ENCODE data around the gene HLA-C.

The HLA-C gene

DNA sequence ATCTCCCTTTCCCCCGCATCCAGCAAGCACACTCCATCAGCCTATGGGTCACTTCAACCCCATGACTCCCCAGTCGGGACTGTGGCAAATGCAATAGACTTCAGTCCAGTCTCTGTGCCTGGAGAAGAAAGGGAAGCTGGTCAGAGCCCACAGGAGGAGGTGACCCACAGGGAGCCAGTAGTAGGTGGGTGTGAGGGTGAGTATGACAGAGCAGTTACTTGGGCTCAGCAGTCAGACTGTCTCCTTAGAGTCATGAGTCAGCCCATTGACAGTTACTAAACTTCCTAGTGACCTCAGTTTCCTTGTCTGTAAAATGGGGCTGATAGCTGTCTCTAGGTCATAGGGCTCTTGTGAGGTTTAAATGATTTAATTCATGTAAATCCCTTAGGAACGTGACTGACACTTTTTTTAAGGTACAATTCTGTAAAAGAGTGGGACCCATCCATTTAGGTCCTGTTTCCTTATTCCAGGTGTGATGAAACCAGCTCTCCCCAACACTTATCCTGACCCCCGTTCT, 33.9 kb upstream of the HLA-C start:
- H3K27ac ChIP-seq: no peak overlapping the region
- TF ChIP-seq, protein P1, sequence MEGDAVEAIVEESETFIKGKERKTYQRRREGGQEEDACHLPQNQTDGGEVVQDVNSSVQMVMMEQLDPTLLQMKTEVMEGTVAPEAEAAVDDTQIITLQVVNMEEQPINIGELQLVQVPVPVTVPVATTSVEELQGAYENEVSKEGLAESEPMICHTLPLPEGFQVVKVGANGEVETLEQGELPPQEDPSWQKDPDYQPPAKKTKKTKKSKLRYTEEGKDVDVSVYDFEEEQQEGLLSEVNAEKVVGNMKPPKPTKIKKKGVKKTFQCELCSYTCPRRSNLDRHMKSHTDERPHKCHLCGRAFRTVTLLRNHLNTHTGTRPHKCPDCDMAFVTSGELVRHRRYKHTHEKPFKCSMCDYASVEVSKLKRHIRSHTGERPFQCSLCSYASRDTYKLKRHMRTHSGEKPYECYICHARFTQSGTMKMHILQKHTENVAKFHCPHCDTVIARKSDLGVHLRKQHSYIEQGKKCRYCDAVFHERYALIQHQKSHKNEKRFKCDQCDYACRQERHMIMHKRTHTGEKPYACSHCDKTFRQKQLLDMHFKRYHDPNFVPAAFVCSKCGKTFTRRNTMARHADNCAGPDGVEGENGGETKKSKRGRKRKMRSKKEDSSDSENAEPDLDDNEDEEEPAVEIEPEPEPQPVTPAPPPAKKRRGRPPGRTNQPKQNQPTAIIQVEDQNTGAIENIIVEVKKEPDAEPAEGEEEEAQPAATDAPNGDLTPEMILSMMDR (IDR thresholded peaks at IDR 0.05): no peak
- TF ChIP-seq ZFX (IDR thresholded peaks at IDR 0.05; ENCODE audit: borderline replicate concordance): no peak

DNA sequence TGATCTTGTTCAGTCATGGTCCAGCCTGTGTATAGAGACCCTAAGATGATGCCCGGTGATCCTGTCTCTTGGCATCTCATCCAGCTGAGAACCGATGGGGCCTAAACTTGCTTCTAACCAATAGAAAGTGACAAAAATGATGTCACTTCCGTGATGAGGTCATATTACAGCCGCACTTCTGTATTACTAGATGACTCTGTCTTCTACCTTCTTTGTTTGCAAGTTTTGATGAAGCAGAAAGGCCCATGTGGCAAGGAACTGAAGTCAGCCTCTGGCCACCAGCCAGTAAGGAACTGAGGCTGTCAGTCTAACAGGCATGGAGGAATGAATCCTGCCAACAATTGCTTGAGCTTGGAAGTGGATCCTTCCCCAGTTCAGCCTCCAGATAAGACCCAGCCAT, 32.8 kb upstream of the HLA-C start:
- TF ChIP-seq, protein P1 (IDR thresholded peaks at IDR 0.05): no peak
- no peak for TF ChIP-seq ZFX (IDR thresholded peaks at IDR 0.05; ENCODE audit: borderline replicate concordance)
- H3K27ac ChIP-seq: no peak overlapping the region

DNA sequence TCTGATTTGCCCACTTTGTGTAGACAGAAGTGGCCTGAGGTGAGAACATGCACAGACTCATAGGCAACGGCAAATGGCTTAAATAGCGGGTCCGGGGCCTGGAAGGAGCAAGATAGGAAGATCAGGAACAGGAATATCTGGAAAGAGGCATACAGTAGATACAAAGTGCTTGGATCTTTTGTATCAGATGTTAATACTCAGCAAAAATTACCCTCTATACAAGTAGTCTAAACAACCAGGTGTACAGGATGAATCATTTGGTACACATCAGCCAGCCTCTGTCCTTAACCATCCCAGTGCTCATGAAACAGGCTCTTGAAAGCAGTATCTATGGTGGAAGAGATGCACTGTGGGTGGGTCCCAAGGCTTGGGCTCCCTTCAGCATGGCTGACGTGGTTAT, 28.9 kb upstream of the HLA-C start:
- H3K27ac ChIP-seq: no peak overlapping the region
- TF ChIP-seq, protein P1 (IDR thresholded peaks at IDR 0.05): no peak
- no peak for TF ChIP-seq ZFX (IDR thresholded peaks at IDR 0.05; ENCODE audit: borderline replicate concordance)

DNA sequence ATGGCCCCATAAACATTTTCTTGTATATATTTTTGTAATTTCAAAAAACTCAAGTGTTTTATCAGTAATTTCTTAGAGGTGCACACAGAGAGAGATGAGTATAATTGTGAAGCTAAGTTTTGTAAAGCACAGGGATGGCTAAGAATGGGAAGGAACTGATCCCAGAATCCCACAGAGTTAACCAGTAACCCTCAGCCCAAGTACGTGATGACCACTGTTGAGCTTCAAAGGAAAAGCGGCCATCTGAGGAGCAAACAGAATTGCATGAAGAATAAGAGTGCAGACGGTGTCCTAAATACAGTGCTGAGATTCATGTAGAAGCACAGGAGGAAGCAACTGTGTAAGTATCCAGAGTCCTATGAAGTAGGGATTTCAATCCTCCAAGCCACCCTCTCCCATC, 28.1 kb upstream of the HLA-C start:
- no peak overlapping the region for H3K27ac ChIP-seq
- TF ChIP-seq ZFX (IDR thresholded peaks at IDR 0.05; ENCODE audit: borderline replicate concordance): no peak
- TF ChIP-seq, protein P1 (IDR thresholded peaks at IDR 0.05): no peak

DNA sequence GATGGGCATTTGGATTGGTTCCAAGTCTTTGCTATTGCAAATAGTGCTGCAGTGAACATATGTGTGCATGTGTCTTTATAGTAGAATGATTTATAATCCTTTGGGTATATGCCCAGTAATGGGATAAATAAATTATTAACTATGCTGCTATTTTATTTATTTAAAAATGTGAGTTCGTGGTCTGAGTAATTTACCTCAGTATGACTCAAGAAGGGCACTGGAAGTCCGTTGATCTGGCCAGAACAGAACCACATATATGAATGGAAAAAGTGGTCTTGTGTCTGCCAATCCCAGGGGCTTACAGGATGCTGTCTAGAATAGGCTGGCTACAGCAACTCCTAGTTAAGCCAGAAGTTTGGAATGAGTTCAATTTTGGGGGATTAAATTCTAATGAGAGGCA, 27.6 kb upstream of the HLA-C start:
- TF ChIP-seq ZFX (IDR thresholded peaks at IDR 0.05; ENCODE audit: borderline replicate concordance): no peak
- TF ChIP-seq, protein P1 (IDR thresholded peaks at IDR 0.05): no peak
- no peak overlapping the region for H3K27ac ChIP-seq

DNA sequence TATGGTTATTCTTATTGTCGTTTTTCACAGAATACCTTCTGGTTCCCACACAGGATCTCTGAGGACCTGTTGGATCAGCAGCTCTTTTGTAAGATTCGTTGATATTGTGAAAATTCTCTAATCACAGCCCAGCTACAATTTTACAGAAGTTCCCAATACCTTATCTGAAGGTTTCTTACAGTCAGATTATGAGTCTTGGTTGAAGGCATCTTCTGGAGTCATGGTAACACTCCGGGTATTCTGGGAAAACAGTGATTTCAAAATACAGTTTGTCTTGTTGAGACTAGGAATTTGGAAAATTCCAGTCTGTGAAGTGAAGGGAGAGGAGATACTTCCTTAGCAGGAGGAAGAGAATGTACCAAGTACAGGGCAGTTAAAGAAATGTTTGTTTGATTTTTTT, 22.2 kb upstream of the HLA-C start:
- TF ChIP-seq, protein P1 (IDR thresholded peaks at IDR 0.05): no peak
- TF ChIP-seq ZFX (IDR thresholded peaks at IDR 0.05; ENCODE audit: borderline replicate concordance): no peak
- H3K27ac ChIP-seq: no peak overlapping the region

DNA sequence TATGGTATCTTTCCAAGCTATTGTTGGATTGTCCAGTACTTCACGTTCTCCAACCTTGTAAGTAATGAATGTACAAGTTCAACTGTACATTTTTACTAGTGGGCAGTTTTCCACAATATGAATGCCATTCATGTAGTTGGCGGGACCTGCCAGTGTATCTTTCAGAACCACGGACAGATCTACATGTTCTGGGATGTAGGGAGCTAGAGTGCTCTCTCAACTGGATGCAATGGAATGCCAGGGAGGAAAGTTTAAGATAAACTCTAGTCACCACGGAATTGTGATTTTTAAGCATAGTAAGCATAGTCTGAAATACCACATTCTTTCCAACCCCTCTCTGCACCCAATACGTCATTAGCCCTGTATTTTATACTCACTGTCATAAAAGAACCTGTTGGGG, 21.5 kb upstream of the HLA-C start:
- no peak overlapping the region for H3K27ac ChIP-seq
- TF ChIP-seq, protein P1 (IDR thresholded peaks at IDR 0.05): no peak
- no peak for TF ChIP-seq ZFX (IDR thresholded peaks at IDR 0.05; ENCODE audit: borderline replicate concordance)

Data from 22Rv1 (cell line).